GM13977 (cell line): ENCODE data around the gene REEP3.

Source experiments
- DNase-seq: peaks from one replicate; pipeline ENCODE4 v3.0.0; 2012; ENCODE audit warnings: low spot score
- CTCF ChIP-seq: IDR thresholded peaks from 2 replicates; pipeline ENCODE4 v1.5.1; 2012; ENCODE audit warnings: mild to moderate bottlenecking, control low read depth; ENCODE audit not compliant: insufficient read depth; ENCODE audit errors: extremely low read depth, missing control alignments
- in situ Hi-C: fragments of 300-500 bp; cut with MboI; formaldehyde crosslinking; loops from one replicate; pipeline ENCODE4 v1.12.0; 2022; ENCODE audit warnings: low sequenced_read_pairs, low pct_unique_long_range_greater_than_20kb, mixed read lengths, inconsistent platforms; ENCODE audit not compliant: unreplicated experiment

REEP3 gene

GRCh38 chr10:63673846-63674245, 152.6 kb downstream of the REEP3 start:
- no peak for DNase-seq
- in situ Hi-C loops: no loop called here
- TF ChIP-seq CTCF: no peak
